ENCODE results near the gene HMGCS1.

GRCh38 chr5:43268188-43268820 is 44.9 kb downstream of the HMGCS1 start:
- TF ChIP-seq CTCF (IDR thresholded peaks at IDR 0.05) = no peak
- TF ChIP-seq POLR2A (IDR thresholded peaks at IDR 0.05; ENCODE audit: low read depth) = no peak
